ENCODE data around the gene XRCC3.
A peak's percentile ranks its signal among the peaks of the same experiment; 100 is the strongest.

The XRCC3 gene

GRCh38 chr14:103690332-103690731 is 24.9 kb downstream of the XRCC3 start:
- no peak for DNase-seq

GRCh38 chr14:103688906-103689902 is 26.0 kb downstream of the XRCC3 start:
- DNase-seq: no peak

GRCh38 chr14:103688441-103688840 is 26.8 kb downstream of the XRCC3 start:
- DNase-seq: no peak

- no peak for DNase-seq
These were observed 27.5 kb downstream of the XRCC3 start for GRCh38 chr14:103687712-103688111.

- no peak for DNase-seq
These were observed 28.3 kb downstream of the XRCC3 start for GRCh38 chr14:103686831-103687485.

GRCh38 chr14:103685276-103686211 is 29.7 kb downstream of the XRCC3 start:
- DNase-seq: no peak

GRCh38 chr14:103684871-103685270 is 30.4 kb downstream of the XRCC3 start:
- DNase-seq: no peak

GRCh38 chr14:103684471-103684870 is 30.8 kb downstream of the XRCC3 start:
- DNase-seq: no peak

GRCh38 chr14:103683139-103683538 is 32.1 kb downstream of the XRCC3 start:
- DNase-seq: no peak

GRCh38 chr14:103680491-103681231 is 34.6 kb downstream of the XRCC3 start:
- no peak for DNase-seq

- peak; percentile 10 for DNase-seq
These were observed 35.9 kb downstream of the XRCC3 start for GRCh38 chr14:103679351-103679750.

GRCh38 chr14:103676881-103677675 is 38.2 kb downstream of the XRCC3 start:
- no peak for DNase-seq

GRCh38 chr14:103675957-103676356 is 39.3 kb downstream of the XRCC3 start:
- DNase-seq: no peak

GRCh38 chr14:103671911-103672310 is 43.3 kb downstream of the XRCC3 start:
- DNase-seq: no peak

GRCh38 chr14:103669370-103669769 is 45.9 kb downstream of the XRCC3 start:
- DNase-seq: no peak

GRCh38 chr14:103668117-103668516 is 47.1 kb downstream of the XRCC3 start:
- no peak for DNase-seq

- DNase-seq: no peak
These were observed 47.6 kb downstream of the XRCC3 start for GRCh38 chr14:103667671-103668070.

GRCh38 chr14:103663506-103663905 is 51.7 kb downstream of the XRCC3 start:
- DNase-seq: no peak

GRCh38 chr14:103662591-103662990 is 52.7 kb downstream of the XRCC3 start:
- DNase-seq: no peak

GRCh38 chr14:103662029-103662428 is 53.2 kb downstream of the XRCC3 start:
- DNase-seq: no peak

GRCh38 chr14:103659631-103660030 is 55.6 kb downstream of the XRCC3 start:
- no peak for DNase-seq
